HG03442 (cell line): Measurements from ENCODE around the gene STXBP5.

ENCODE experiments used
- ATAC-seq: cut with Tn5 transposase; IDR thresholded peaks from one replicate; pipeline ENCODE4 v1.9.1; 2021; ENCODE audit warnings: mild to moderate bottlenecking, moderate library complexity; ENCODE audit not compliant: unreplicated experiment

Gene STXBP5

DNA sequence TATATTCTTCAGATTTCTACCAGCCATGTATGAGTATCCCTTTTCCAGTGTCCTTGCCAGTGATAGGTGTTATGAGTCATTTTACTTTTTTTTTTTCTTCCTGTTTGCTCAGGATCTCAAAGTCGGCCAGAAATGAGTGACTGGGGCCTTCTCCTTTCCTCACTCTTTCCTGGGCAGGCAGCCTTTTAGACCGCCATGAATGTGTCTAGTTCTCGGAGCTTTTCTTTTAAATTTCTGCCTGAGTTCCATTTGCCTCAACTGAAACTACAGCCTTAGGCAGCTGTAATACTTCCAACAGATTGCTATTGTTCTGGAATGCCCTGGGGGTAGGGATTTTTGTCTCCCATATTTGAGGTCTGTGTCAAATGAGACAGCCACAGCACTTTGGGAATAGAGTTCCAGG lies 83.7 kb downstream of the STXBP5 start:
- no peak for ATAC-seq

DNA sequence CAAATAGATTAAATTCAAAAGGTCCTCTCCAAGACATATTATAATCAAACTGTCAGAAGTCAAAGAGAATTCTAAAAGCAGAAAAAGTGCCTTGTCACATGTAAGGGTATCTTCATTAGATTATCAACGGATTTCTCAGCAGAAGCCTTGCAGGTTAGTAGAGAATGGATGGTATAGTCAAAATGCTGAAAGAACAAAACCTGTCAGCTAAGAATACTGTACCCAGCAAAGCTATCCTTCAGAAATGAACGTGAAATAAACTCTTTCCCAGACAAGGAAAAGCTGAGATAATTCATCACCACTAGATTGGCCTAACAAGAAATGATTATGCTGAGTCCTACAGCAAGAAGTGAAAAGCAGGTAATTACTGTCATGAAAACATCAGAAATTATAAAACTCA lies 92.9 kb downstream of the STXBP5 start:
- ATAC-seq = no peak

GRCh38 chr6:147297663-147298316 lies 93.6 kb downstream of the STXBP5 start:
- no peak for ATAC-seq

- no peak for ATAC-seq
Measured at GRCh38 chr6:147298461-147298860, 94.2 kb downstream of the STXBP5 start.

DNA sequence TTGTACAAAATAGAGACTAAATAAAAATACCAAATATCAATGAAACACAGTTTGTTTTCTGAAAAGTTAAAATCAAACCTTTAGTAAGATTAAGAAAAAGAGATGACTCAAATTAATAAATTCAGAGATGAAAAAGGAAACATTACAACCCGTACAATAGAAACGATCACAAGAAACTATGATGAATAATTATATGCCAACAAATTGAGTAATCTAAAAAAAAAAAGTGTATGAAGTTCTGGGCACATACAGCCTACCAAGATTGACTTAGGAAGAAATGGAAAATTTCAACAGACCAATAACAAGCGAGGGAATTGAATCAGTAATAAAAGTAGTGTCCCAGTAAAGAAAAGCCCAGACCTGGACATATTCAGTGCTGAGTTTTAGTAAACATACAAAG lies 94.8 kb downstream of the STXBP5 start:
- no peak for ATAC-seq

DNA sequence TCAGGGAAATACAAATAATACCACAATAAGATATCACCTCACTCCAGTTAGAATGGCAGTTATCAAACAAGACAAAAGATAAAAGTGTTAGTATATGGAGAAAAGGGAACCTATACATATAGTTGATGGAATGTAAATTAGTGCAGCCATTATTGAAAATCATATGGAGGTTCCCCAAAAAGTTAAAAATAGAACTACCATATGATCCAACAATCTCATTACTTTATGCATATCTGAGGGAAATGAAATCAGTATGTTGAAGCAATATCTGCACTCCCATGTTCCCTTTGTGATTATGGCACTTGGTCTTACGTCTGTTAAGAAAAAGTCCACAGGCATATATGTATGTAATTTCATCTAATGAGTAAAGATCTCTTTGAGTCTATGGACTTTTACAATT lies 96.9 kb downstream of the STXBP5 start:
- no peak for ATAC-seq

DNA sequence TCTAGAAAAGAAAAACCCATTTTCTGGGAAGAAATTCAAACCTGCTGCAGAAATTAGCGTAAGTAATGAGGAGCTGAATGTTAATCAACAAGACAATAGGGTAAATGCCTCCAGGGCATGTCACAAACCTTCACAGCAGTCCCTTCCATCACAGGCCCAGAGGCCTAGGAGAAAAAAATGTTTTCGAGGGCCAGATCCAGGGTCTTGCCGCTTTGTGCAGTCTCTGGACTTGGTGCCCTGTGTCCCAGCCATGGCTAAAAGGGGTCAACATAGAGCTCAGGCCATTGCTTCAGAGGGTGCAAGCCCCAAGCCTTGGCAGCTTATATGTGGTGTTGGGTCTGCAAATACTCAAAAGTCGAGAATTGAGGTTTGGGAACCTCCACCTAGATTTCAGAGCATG lies 99.8 kb downstream of the STXBP5 start:
- ATAC-seq = no peak

DNA sequence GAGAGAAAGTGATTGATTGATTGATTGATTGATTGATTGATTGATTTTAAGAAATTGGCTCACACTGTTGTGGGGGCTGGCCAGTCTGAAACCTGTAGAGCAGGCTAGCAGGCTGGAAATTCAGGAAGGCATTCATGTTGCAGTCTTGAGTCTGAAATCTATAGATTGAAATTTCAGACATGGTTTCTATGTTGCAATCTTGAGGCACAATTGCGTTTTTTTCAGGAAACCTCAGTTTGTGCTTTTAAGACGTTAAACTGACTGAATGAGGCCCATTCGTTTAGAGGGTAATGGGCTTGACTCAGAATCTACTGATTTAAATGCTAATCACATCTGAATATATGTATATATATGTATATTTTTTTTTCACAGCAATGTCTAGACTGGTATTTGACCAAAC lies 106.3 kb downstream of the STXBP5 start:
- ATAC-seq = no peak

GRCh38 chr6:147311218-147311617 lies 107.0 kb downstream of the STXBP5 start:
- no peak for ATAC-seq

DNA sequence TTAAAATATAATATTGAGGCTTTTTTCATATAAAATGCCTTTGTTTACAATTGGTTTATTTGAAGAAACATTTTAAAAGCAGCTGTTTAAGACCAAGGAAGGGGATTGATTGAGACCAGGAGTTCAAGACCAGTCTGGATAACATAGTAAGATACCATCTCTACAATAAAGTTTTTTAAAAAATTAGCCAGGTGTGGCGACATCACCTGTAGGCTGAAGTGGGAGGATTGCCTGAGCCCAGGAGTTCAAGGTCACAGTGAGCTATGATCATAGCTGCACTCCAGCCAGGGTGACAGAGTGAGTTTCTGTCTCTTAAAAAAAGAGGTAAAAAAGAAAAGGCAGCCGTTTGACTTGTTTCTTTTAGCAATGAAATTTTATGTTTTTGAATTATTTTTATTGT lies 117.0 kb downstream of the STXBP5 start:
- no peak for ATAC-seq

GRCh38 chr6:147322299-147323162 lies 118.3 kb downstream of the STXBP5 start:
- ATAC-seq = peak; percentile 98

- ATAC-seq = no peak
Measured at GRCh38 chr6:147325557-147325956, 121.3 kb downstream of the STXBP5 start.

- ATAC-seq = no peak
Measured at GRCh38 chr6:147331401-147331800, 127.2 kb downstream of the STXBP5 start.

DNA sequence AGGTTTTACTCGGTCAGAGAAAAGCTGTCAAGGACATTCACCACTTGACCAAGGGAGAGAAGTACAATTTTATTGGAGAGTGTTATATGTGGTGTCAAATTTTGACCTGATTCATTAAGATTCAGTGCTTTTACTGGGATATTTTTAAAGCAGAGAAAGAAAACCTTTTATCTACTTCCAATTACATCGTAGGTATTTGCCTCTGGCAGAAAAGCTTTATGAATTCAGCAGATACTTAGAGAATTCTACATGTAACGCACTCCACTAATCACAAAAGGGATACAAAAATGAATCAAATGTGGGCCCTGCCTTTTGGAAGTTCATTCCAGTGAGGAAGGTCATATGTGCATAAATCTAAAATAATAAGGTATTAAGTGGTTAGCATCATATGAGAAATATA lies 133.7 kb downstream of the STXBP5 start:
- no peak for ATAC-seq

DNA sequence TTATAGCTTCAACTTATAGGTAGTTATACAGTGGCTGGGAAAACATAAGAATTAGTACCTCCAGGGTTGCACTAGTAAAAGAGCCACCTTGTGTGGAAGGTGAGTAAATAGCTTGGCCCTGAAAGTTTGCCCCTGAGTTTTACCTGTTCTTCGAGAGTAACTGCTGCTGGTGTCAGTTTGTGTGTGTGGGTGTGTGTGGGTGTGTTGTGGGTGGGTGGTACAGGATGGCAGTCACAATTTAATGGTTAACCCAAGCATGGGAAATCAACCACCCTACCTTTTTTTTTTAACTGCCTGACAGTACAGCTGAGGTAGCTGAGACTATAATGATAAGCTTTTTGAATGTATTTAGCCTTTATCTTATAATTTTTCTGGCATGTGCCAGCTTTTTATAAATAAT lies 137.3 kb downstream of the STXBP5 start:
- ATAC-seq = no peak

DNA sequence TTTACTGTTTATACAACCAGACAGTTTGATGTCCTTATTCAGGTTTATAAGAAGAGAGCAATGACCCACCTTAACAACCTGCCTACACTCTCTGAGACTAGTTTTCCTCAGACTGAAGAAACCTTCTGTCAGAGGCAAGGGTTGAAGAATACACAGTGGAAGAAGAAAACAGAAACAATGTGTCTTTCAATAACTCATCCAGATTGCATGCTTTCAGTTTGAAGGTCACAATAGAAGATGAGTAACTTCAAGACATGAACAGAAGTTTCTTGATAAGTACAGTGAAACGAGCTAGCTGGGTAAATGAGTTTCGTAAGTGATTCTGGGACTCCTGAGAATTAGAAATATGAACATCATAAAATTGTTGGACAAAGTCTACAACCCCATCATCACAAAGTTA lies 141.7 kb downstream of the STXBP5 start:
- no peak for ATAC-seq

DNA sequence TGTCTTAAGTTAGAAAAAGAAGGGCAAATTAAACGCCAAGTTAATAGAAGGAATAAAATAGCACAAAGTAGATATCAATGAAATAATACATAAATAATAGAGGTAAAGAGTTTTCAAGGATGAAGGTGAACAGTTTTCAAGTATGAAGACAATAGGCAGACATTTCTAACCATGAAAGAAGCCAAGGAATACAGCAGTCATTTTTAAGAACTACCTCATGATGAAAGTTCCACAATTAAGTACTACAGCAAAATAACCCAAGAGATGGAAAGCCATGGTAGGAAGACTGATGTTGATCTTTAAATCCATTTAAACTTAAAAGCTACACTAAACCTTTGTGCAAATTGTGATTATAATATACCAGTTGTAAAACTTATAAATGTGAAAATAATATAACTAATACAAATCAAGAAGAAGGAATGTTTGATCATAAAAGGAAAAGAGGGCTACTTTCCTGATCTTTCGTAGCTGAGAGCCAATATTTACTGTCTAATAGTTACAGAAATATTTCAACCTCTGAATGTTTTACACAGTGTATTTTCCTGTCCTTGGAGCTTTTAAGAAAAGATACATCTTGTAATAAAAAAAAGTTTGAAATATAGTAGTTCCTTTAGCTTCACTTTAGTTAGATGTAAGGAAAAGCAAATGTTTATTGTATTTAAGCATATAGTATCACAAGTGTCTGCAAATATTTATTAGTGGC lies 143.1 kb downstream of the STXBP5 start:
- no peak for ATAC-seq

- ATAC-seq = no peak
Measured at GRCh38 chr6:147347882-147348575, 143.8 kb downstream of the STXBP5 start.

DNA sequence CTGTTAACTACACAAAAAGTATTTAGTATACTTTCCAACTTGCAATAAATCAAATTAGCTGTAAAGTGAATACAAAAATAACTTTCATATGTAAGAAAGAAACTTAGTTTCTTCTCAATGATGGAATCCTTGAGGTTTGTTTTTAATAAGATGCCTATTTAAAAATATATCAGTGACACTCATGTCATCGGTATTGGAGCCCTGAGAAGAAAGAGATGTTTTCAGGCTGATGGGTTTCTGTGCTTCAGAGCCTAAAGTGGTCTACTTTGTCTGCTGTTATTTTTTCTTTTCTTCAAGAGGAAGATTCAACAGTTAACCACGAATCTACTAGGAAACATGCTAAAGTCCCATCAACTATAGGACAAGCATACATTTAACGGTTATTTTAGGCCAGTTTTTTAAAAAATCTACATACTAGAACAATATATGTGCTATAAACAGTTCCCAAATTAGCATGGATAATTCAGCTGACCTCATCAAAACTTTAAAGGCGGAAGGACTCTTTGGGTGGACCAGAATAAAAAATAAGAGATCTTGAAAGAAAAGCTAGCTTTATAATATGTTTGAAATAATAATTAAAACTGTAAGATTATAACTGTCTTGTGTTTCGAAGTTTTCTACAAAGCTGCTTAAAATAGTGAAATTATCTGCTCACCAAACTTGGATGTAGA lies 157.2 kb downstream of the STXBP5 start:
- ATAC-seq = no peak

GRCh38 chr6:147366290-147366689 lies 162.1 kb downstream of the STXBP5 start:
- ATAC-seq = no peak

- no peak for ATAC-seq
Measured at GRCh38 chr6:147371325-147371724, 167.1 kb downstream of the STXBP5 start.
